ENCODE measurements around the gene MBD3.

Gene MBD3

DNA sequence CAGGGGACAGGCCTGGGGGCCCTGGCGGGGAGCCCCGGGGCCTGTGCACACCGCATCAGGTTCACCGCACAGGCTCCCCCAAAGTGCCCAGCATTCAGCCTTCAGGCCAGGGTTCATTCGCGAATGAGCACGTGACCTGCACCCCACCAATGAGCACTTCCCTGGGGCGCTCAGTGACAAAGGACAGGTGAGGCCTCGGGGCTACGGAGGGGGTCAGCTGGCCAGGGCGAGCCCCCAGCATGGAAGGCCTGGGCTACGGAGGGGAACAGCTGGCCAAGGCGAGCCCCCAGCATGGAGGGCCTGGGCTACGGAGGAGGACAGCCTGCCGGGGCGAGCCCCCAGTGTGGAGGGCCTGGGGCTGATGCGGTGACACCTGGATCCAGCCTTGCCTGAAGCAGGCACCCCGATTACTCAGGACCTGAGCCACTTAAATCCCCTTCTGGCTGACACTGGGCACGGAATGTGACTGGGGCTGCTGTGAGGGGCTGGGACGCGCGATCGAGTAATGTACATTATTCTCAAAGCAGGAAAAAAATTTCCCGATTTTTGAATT is 36.7 kb upstream of the MBD3 start:
- Histone ChIP-seq H3K27ac (no peak overlapping the region), H3K36me3 (peaks cover 7% of the 10 kb centered on the region), H3K4me3 (ENCODE audit: low read depth in 1 of 2, low read length in 1 of 2) (no peak overlapping the region), H3K27me3 (no peaks in the 10 kb centered on the region), H3K4me1 (ENCODE audit: control insufficient read depth in 1 of 2, insufficient read depth in 1 of 2, low read depth in 1 of 2, low read length in 1 of 2) (no peaks in the 10 kb centered on the region), H3K9me3 (no peaks in the 10 kb centered on the region)
- TF ChIP-seq, protein P1, sequence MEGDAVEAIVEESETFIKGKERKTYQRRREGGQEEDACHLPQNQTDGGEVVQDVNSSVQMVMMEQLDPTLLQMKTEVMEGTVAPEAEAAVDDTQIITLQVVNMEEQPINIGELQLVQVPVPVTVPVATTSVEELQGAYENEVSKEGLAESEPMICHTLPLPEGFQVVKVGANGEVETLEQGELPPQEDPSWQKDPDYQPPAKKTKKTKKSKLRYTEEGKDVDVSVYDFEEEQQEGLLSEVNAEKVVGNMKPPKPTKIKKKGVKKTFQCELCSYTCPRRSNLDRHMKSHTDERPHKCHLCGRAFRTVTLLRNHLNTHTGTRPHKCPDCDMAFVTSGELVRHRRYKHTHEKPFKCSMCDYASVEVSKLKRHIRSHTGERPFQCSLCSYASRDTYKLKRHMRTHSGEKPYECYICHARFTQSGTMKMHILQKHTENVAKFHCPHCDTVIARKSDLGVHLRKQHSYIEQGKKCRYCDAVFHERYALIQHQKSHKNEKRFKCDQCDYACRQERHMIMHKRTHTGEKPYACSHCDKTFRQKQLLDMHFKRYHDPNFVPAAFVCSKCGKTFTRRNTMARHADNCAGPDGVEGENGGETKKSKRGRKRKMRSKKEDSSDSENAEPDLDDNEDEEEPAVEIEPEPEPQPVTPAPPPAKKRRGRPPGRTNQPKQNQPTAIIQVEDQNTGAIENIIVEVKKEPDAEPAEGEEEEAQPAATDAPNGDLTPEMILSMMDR (IDR thresholded peaks at IDR 0.05): no peak

DNA sequence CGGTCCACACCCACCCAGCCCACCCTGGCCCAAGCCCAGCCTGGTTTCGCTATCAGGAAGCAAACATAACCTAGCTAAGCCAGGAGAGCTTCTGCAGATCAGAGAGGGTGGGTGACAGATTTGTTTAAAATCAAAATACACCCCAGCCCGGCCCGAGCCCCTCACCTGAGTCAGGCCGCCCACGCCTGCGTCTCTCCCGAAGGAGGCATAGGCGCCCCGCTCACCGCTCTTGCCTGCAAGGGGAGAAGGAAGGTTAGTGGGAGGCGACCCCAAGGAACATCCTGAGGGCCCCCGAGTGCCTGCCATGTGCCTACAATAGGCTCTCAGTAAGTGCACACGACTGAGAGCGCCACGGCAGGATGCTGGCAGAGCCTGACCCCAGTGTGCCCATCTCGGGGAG is 34.5 kb upstream of the MBD3 start:
- TF ChIP-seq, protein P1 (IDR thresholded peaks at IDR 0.05): no peak
- Histone ChIP-seq H3K4me1 (ENCODE audit: control insufficient read depth in 1 of 2, insufficient read depth in 1 of 2, low read depth in 1 of 2, low read length in 1 of 2) (no peaks in the 10 kb centered on the region), H3K27me3 (no peaks in the 10 kb centered on the region), H3K4me3 (ENCODE audit: low read depth in 1 of 2, low read length in 1 of 2) (no peak overlapping the region), H3K27ac (no peak overlapping the region), H3K9me3 (no peaks in the 10 kb centered on the region), H3K36me3 (peaks cover 12% of the 10 kb centered on the region)

DNA sequence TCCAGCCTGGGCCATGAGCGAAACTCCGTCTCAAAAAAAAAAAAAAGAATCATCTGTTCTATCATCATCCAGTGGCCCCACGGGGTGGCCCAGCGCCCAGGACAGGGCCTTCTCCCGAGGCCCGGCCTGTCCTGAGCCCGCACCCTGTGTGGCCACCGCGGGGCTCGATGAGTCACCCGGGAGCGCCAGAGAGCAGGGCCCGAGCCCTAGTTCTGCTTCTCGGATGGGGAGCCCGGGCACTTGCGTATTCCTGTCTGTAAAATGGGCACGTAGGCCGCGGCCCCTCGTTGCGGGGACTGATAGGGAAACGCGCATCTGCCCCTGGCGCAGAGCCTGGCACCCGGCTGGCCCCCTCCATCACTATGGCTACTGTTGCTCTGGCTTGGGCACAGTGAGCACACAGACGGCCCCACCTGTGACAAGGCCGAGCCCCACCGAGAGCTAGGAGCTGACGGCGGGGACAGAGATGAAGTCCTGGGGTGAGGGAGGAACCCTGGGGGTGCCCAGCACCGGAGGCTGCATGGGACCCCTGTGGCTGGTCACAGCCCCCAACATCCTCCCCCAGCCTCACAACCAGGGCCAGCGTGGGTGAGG is 33.8 kb upstream of the MBD3 start:
- Histone ChIP-seq H3K9me3 (no peaks in the 10 kb centered on the region), H3K36me3 (peaks cover 14% of the 10 kb centered on the region), H3K27ac (no peak overlapping the region), H3K27me3 (no peaks in the 10 kb centered on the region), H3K4me3 (ENCODE audit: low read depth in 1 of 2, low read length in 1 of 2) (no peak overlapping the region), H3K4me1 (ENCODE audit: control insufficient read depth in 1 of 2, insufficient read depth in 1 of 2, low read depth in 1 of 2, low read length in 1 of 2) (no peaks in the 10 kb centered on the region)
- TF ChIP-seq, protein P1 (IDR thresholded peaks at IDR 0.05): no peak

DNA sequence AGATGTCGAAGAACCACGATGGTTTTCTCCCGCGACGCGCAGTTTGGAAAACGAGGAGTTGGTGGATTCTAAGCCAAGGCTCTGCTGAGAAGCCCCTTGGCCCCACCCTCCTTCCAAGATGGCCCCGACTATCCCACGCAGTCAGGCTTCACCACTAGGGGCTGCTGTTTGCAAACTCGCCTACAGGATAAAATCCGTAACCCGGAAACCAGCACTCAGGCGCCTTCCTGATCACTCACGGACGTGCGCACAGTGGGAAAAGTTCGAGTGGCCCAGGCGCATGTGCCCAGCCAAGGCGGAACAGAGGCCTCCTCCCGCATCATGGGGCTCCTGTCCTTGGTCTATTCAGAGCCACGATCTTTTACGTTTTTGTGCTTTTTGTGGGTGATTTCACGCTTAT is 31.8 kb upstream of the MBD3 start:
- Histone ChIP-seq H3K4me1 (ENCODE audit: control insufficient read depth in 1 of 2, insufficient read depth in 1 of 2, low read depth in 1 of 2, low read length in 1 of 2) (no peaks in the 10 kb centered on the region), H3K36me3 (peaks cover 15% of the 10 kb centered on the region)
- TF ChIP-seq, protein P1 (IDR thresholded peaks at IDR 0.05): no peak

DNA sequence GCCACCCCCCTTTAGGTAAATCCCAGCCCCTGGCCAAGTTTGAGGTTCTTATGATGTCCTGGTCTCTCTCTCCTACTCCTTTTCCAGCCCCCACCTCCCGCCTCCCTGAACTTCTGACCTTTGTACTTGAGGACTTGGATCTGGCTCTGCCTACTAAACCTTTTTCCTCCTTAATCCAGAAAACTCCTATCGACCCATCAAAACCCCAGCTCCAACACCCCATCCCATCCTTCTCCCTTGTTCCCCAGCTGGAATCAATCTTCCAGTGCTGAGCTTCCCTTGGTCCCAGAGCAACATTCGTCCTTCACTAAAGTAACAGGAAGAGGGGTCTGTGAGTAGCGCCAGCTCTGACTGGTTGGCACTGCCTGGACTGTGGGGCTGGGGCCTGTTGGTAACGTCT is 29.9 kb upstream of the MBD3 start:
- Histone ChIP-seq H3K9me3 (no peaks in the 10 kb centered on the region), H3K4me1 (ENCODE audit: control insufficient read depth in 1 of 2, insufficient read depth in 1 of 2, low read depth in 1 of 2, low read length in 1 of 2) (no peaks in the 10 kb centered on the region), H3K4me3 (ENCODE audit: low read depth in 1 of 2, low read length in 1 of 2) (no peak overlapping the region), H3K27me3 (no peaks in the 10 kb centered on the region), H3K36me3 (peaks cover 24% of the 10 kb centered on the region), H3K27ac (no peak overlapping the region)
- TF ChIP-seq, protein P1 (IDR thresholded peaks at IDR 0.05): no peak

More for the DNA sequence above, 31.8 kb upstream of the MBD3 start:
- no peaks in the 10 kb centered on the region for H3K9me3 ChIP-seq
- H3K4me3 ChIP-seq (ENCODE audit: low read depth in 1 of 2, low read length in 1 of 2): no peak overlapping the region
- no peak overlapping the region for H3K27ac ChIP-seq
- H3K27me3 ChIP-seq: no peaks in the 10 kb centered on the region

Data from neutrophil (primary cell).